Right ventricle myocardium inferior (tissue), 1 donor: ENCODE measurements around the gene AGK. TPM values are rescaled to one million over a fixed set of nuclear protein-coding genes. Genes with fewer than 3 reads are reported as not detected.

Experiments
- total RNA-seq: library from RNA; stranded (reverse); fragmentation: NEBNext Ultra II Directional; extraction: Animal tissue kit (Norgen Biotek cat#: 25700); gene quantifications from one replicate; pipeline ENCODE4 v1.2.1, GENCODE V29; 2021
- donor health status: DM: no; HTN: yes; CAD: no; lungs with severe emphysema.

AGK gene
- total RNA-seq, 1 donor from 2014 or later = 28.4 TPM

Other genes with a start within 250 kb of the AGK start
- gene DENND11, start 150.8 kb downstream of the AGK start, total RNA-seq = 9.1 TPM
- gene WEE2, start 156.9 kb downstream of the AGK start, total RNA-seq = not detected
- gene SSBP1, start 186.9 kb downstream of the AGK start, total RNA-seq = 109 TPM
- gene TAS2R3, start 212.7 kb downstream of the AGK start, total RNA-seq = 0.43 TPM
- gene TAS2R4, start 225.3 kb downstream of the AGK start, total RNA-seq = 0.14 TPM
- 0.27 TPM for gene TAS2R5, start 238.8 kb downstream of the AGK start, total RNA-seq